Type B pancreatic cell (in vitro differentiated cells): Measurements from ENCODE around the gene CCNL2. TPM values are rescaled to one million over a fixed set of nuclear protein-coding genes. Genes with fewer than 3 reads are reported as not detected.
A peak's percentile ranks its signal among the peaks of the same experiment; 100 is the strongest.

Experiments
- DNase-seq: peaks from one replicate; pipeline ENCODE4 v3.0.0; 2021; ENCODE audit warnings: mixed read lengths; ENCODE audit not compliant: unreplicated experiment; ENCODE audit errors: extremely low spot score
- H3K27ac Mint-ChIP-seq: 2 replicates; pipeline ENCODE4 v1.8.0; 2021; ENCODE audit warnings: mild to moderate bottlenecking, mixed read lengths
- H3K27me3 Mint-ChIP-seq: 2 replicates; pipeline ENCODE4 v1.8.0; 2021; ENCODE audit warnings: mixed read lengths
- H3K36me3 Mint-ChIP-seq: 2 replicates; pipeline ENCODE4 v1.8.0; 2021; ENCODE audit warnings: mixed read lengths
- H3K4me1 Mint-ChIP-seq: one replicate; pipeline ENCODE4 v1.8.0; 2021; ENCODE audit warnings: mixed read lengths; ENCODE audit not compliant: unreplicated experiment
- H3K4me3 Mint-ChIP-seq: 2 replicates; pipeline ENCODE4 v1.8.0; 2021; ENCODE audit warnings: mild to moderate bottlenecking, mixed read lengths
- H3K9me3 Mint-ChIP-seq: 2 replicates; pipeline ENCODE4 v1.8.0; 2021; ENCODE audit warnings: mixed read lengths
- total RNA-seq: library from RNA; stranded (reverse); gene quantifications from 2 replicates; pipeline ENCODE4 v1.2.1, GENCODE V29; 2021; ENCODE audit warnings: low replicate concordance
- TF ChIP-seq, protein P1 (sequence below): fragments of 200-600 bp; sonication (generic); conservative IDR thresholded peaks from 2 replicates; pipeline ENCODE4 v1.5.0; 2021; ENCODE audit warnings: antibody characterized with exemption, mild to moderate bottlenecking

CCNL2 gene
- total RNA-seq, 1 donor from 2014 or later = 298 TPM

- Mint-ChIP-seq H3K36me3 (no peaks in the 10 kb centered on the region), H3K9me3 (no peaks in the 10 kb centered on the region), H3K4me1 (peaks cover under 1% of the 10 kb centered on the region), H3K4me3 (no peak overlapping the region), H3K27ac (no peak overlapping the region), H3K27me3 (no peaks in the 10 kb centered on the region)
- DNase-seq = no peak
- TF ChIP-seq, protein P1, sequence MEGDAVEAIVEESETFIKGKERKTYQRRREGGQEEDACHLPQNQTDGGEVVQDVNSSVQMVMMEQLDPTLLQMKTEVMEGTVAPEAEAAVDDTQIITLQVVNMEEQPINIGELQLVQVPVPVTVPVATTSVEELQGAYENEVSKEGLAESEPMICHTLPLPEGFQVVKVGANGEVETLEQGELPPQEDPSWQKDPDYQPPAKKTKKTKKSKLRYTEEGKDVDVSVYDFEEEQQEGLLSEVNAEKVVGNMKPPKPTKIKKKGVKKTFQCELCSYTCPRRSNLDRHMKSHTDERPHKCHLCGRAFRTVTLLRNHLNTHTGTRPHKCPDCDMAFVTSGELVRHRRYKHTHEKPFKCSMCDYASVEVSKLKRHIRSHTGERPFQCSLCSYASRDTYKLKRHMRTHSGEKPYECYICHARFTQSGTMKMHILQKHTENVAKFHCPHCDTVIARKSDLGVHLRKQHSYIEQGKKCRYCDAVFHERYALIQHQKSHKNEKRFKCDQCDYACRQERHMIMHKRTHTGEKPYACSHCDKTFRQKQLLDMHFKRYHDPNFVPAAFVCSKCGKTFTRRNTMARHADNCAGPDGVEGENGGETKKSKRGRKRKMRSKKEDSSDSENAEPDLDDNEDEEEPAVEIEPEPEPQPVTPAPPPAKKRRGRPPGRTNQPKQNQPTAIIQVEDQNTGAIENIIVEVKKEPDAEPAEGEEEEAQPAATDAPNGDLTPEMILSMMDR = no peak
Measured at GRCh38 chr1:1367315-1367714, 31.8 kb downstream of the CCNL2 start.

DNA sequence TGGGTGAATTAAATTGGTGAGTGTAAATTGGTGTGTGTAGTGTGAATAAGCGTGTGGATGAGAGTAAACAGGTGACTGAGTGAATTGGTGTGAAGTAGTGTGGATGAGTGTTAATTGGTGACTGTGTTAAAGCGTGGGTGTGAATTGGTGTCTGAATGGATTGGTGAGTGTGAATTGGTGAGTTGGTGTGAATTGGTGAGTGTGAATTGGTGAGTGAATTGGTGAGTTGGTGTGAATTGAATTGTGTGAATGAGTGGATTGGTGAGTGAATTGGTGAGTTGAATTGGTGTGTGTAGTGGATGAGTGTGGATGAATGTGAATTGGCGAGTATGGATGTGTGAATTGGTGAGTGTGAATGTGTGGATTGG is 32.5 kb downstream of the CCNL2 start:
- TF ChIP-seq, protein P1 = no peak
- H3K27ac Mint-ChIP-seq = no peak overlapping the region
- H3K36me3 Mint-ChIP-seq = no peaks in the 10 kb centered on the region
- H3K9me3 Mint-ChIP-seq = no peaks in the 10 kb centered on the region
- no peaks in the 10 kb centered on the region for H3K27me3 Mint-ChIP-seq
- H3K4me3 Mint-ChIP-seq = no peak overlapping the region
- H3K4me1 Mint-ChIP-seq = peaks cover 6% of the 10 kb centered on the region
- DNase-seq = no peak

GRCh38 chr1:1365875-1366698 is 33.0 kb downstream of the CCNL2 start:
- no peak for DNase-seq
- H3K36me3 Mint-ChIP-seq = no peaks in the 10 kb centered on the region
- no peaks in the 10 kb centered on the region for H3K27me3 Mint-ChIP-seq
- H3K27ac Mint-ChIP-seq = no peak overlapping the region
- no peaks in the 10 kb centered on the region for H3K9me3 Mint-ChIP-seq
- TF ChIP-seq, protein P1 = no peak
- peaks cover 8% of the 10 kb centered on the region for H3K4me1 Mint-ChIP-seq
- H3K4me3 Mint-ChIP-seq = no peak overlapping the region

- Mint-ChIP-seq H3K4me3 (no peak overlapping the region), H3K36me3 (no peaks in the 10 kb centered on the region), H3K27ac (no peak overlapping the region), H3K9me3 (no peaks in the 10 kb centered on the region), H3K27me3 (no peaks in the 10 kb centered on the region), H3K4me1 (peaks cover 16% of the 10 kb centered on the region)
- DNase-seq = no peak
- TF ChIP-seq, protein P1 = no peak
Measured at GRCh38 chr1:1364266-1364665, 34.9 kb downstream of the CCNL2 start.

GRCh38 chr1:1361982-1362423 is 37.1 kb downstream of the CCNL2 start:
- H3K36me3 Mint-ChIP-seq = no peaks in the 10 kb centered on the region
- peaks cover 20% of the 10 kb centered on the region for H3K4me1 Mint-ChIP-seq
- H3K9me3 Mint-ChIP-seq = no peaks in the 10 kb centered on the region
- peak overlapping the region; percentile 71 for H3K27ac Mint-ChIP-seq
- no peaks in the 10 kb centered on the region for H3K27me3 Mint-ChIP-seq
- no peak for DNase-seq
- TF ChIP-seq, protein P1 = no peak
- H3K4me3 Mint-ChIP-seq = peak overlapping the region; percentile 61
